ENCODE data around the gene TP53TG5. TPM values are rescaled to one million over a fixed set of nuclear protein-coding genes. Genes with fewer than 3 reads are reported as not detected.

Gene TP53TG5
- total RNA-seq, 4 donors from 2014 or later = not detected

- TF ChIP-seq CTCF (IDR thresholded peaks at IDR 0.05) (no peak), EP300 (IDR thresholded peaks at IDR 0.05) (peak; percentile 97 to 98)
- H3K4me1 ChIP-seq = peaks cover 2 to 66% (median 31%) of the 10 kb centered on the region in 4 donors
- no peaks in the 10 kb centered on the region for H3K9me3 ChIP-seq
- 28 to 42% methylated on average over 7 of the region's 7 CpGs for WGBS, 2 donors
- H3K36me3 ChIP-seq = no peaks in the 10 kb centered on the region
- peak overlapping the region; percentile 79 to 97 (median 88) for H3K27ac ChIP-seq
- DNase-seq (ENCODE audit: low spot score in 2 of 2) = peak; percentile 70 to 73
- H3K4me3 ChIP-seq = no peak overlapping the region
- H3K27me3 ChIP-seq = no peaks in the 10 kb centered on the region
Observed at GRCh38 chr20:45359069-45359405, 19.1 kb downstream of the TP53TG5 start.

GRCh38 chr20:45358282-45359068 is 19.6 kb downstream of the TP53TG5 start:
- Histone ChIP-seq H3K4me1 (peaks cover 2 to 60% (median 28%) of the 10 kb centered on the region in 4 donors), H3K4me3 (no peak overlapping the region), H3K27ac (peak overlapping the region; percentile 79 to 97 (median 88)), H3K9me3 (no peaks in the 10 kb centered on the region), H3K36me3 (no peaks in the 10 kb centered on the region), H3K27me3 (no peaks in the 10 kb centered on the region)
- WGBS, 2 donors = 11 to 19% methylated on average over 10 of the region's 10 CpGs
- TF ChIP-seq CTCF (IDR thresholded peaks at IDR 0.05) (peak in 2 of 5 experiments; percentile 7 to 24), POLR2A (IDR thresholded peaks at IDR 0.05) (no peak), EP300 (IDR thresholded peaks at IDR 0.05) (peak; percentile 81 to 88)
- DNase-seq (ENCODE audit: low spot score in 2 of 2) = peak; percentile 81 to 92

GRCh38 chr20:45355209-45356084 is 22.7 kb downstream of the TP53TG5 start:
- H3K36me3 ChIP-seq = no peaks in the 10 kb centered on the region
- H3K27me3 ChIP-seq = no peaks in the 10 kb centered on the region
- H3K9me3 ChIP-seq = no peaks in the 10 kb centered on the region
- peaks cover 2 to 41% (median 26%) of the 10 kb centered on the region in 4 donors for H3K4me1 ChIP-seq
- peak overlapping the region in 2 of 4 donors; percentile 60 to 64 for H3K27ac ChIP-seq
- TF ChIP-seq EP300 (IDR thresholded peaks at IDR 0.05) = no peak
- no peak for TF ChIP-seq POLR2A (IDR thresholded peaks at IDR 0.05)
- TF ChIP-seq CTCF (IDR thresholded peaks at IDR 0.05) = no peak
- 77 to 81% methylated on average over 5 of the region's 5 CpGs for WGBS, 2 donors
- DNase-seq (ENCODE audit: low spot score in 2 of 2) = no peak
- no peak overlapping the region for H3K4me3 ChIP-seq

GRCh38 chr20:45354423-45355208 is 23.5 kb downstream of the TP53TG5 start:
- Histone ChIP-seq H3K27me3 (no peaks in the 10 kb centered on the region), H3K36me3 (no peaks in the 10 kb centered on the region), H3K9me3 (no peaks in the 10 kb centered on the region), H3K27ac (peak overlapping the region in 2 of 4 donors; percentile 60 to 64), H3K4me1 (peaks cover 2 to 36% (median 19%) of the 10 kb centered on the region in 4 donors), H3K4me3 (no peak overlapping the region)
- DNase-seq (ENCODE audit: low spot score in 2 of 2) = no peak
- TF ChIP-seq CTCF (IDR thresholded peaks at IDR 0.05) (no peak), POLR2A (IDR thresholded peaks at IDR 0.05) (no peak), EP300 (IDR thresholded peaks at IDR 0.05) (no peak)
- 75 to 78% methylated on average over 9 of the region's 9 CpGs for WGBS, 2 donors

All from tibial nerve (tissue), 4 donors.